Activated naive CD4-positive, alpha-beta T cell treated with anti-CD3 and anti-CD28 coated beads, Interleukin-2, amount 10 ng/mL, durations not matched to agents 7 days and 5 days (primary cell): Measurements from ENCODE around the gene PRPS1.
A peak's percentile ranks its signal among the peaks of the same experiment; 100 is the strongest.
"Not testable (repeated sequence)": the region's sequence is repeated elsewhere in the genome, so short reads cannot be mapped to it uniquely, and the experiment has no call there.

Experiments used
- CTCF ChIA-PET: fragments of 350-600 bp; sonication (Branson Sonifier 250); formaldehyde crosslinking; loops from one replicate; lab custom pipeline; 2021; ENCODE audit warnings: antibody characterized with exemption; lab: Charles Lee
- DNase-seq: peaks from one replicate; pipeline ENCODE4 v3.0.0-alpha.2; 2020
- H3K27ac Mint-ChIP-seq: one replicate; pipeline ENCODE4 v1.8.0; 2021; ENCODE audit warnings: mild to moderate bottlenecking, moderate library complexity, mixed read lengths
- H3K27me3 Mint-ChIP-seq: one replicate; pipeline ENCODE4 v1.8.0; 2021; ENCODE audit warnings: mild to moderate bottlenecking, mixed read lengths
- H3K36me3 Mint-ChIP-seq: one replicate; pipeline ENCODE4 v1.8.0; 2021; ENCODE audit warnings: mixed read lengths
- H3K4me1 Mint-ChIP-seq: one replicate; pipeline ENCODE4 v1.8.0; 2021; ENCODE audit warnings: mixed read lengths
- H3K4me3 Mint-ChIP-seq: one replicate; pipeline ENCODE4 v1.8.0; 2021; ENCODE audit warnings: mild to moderate bottlenecking, moderate library complexity, mixed read lengths
- H3K9me3 Mint-ChIP-seq: one replicate; pipeline ENCODE4 v1.8.0; 2021; ENCODE audit warnings: mixed read lengths

Gene PRPS1

DNA sequence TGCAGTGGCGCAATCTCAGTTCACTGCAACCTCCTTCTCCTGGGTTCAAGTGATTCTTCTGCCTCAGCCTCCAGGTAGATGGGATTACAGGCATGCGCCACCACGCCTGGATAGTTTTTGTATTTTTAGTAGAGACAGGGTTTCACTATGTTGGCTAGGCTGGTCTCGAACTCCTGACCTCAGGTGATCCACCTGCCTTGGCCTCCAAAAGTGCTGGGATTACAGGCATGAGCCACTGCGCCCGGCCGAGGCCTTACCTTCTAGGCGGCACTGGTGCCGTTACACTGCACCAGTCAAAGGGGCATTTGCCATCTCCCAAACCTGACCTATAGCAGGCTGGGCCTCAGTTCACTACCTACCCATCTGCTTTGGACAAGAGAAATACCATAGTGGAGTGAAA, 57.3 kb downstream of the PRPS1 start:
- H3K36me3 Mint-ChIP-seq, H3K9me3 Mint-ChIP-seq, H3K27ac Mint-ChIP-seq, DNase-seq, H3K4me3 Mint-ChIP-seq, H3K27me3 Mint-ChIP-seq, CTCF ChIA-PET: not testable (repeated sequence)
- peaks cover 30% of the 10 kb centered on the region for H3K4me1 Mint-ChIP-seq

DNA sequence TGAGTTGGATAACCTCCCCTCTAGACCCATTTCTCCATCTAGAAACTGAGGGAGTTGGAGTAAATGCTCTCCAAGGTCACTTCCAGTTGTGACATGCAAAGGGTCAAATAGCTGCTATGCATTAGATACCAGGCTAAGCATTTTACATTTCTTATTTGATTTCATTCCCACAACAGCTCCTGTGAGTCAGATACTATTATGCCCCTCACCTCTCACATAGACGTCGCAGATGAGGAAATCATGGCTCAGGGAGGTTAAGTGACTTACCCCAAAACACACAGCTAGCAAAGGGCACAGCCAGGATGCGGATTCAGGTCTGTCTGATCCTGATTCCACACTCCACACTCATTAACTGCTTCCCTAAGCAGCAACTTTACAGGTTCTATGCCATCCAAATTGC, 57.7 kb downstream of the PRPS1 start:
- Mint-ChIP-seq H3K27ac (no peak overlapping the region), H3K4me3 (no peak overlapping the region), H3K36me3 (no peaks in the 10 kb centered on the region), H3K4me1 (peaks cover 30% of the 10 kb centered on the region), H3K9me3 (no peaks in the 10 kb centered on the region), H3K27me3 (no peaks in the 10 kb centered on the region)
- CTCF ChIA-PET: no interaction called here
- DNase-seq: no peak

DNA sequence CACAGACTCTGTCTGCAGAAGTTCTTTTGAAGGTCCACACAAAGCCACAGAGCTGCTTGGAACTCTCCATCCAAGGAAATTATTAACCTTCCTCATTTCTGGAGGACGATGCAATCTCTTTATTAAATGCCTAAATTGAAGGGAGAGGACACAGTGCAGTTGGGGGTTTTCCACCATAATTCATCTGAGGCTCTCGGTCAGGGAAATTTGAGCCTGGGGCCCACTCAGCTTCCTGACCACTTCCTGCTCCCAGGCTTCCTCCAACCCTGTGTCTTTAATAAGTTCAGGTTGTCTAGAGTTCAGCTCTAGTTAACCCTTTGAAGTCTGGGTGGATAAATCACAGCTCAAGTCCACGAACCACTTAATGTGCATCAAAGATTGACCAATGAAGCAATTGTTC, 58.5 kb downstream of the PRPS1 start:
- Mint-ChIP-seq H3K4me3 (no peak overlapping the region), H3K27me3 (no peaks in the 10 kb centered on the region), H3K9me3 (no peaks in the 10 kb centered on the region), H3K27ac (no peak overlapping the region), H3K36me3 (no peaks in the 10 kb centered on the region), H3K4me1 (peaks cover 30% of the 10 kb centered on the region)
- DNase-seq: no peak
- CTCF ChIA-PET: no interaction called here

DNA sequence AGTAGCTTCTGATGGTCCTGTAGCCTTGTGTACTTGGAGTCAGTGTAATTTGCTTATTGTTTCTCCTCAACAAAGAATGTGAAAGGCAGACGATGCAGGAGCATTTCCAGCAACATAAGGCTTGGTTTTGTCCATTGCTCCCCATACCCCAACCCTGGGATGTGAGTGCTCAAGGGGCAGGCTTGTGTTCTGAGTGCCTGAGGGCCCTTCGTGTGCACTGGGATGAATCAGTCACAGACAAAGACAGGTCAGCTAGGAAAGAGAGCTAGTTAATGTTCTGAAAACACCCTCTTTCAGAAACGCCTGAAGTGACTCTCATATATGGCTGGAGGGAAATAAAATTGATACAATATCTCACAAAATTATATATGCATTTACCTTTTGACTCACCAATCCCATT, 59.1 kb downstream of the PRPS1 start:
- CTCF ChIA-PET: no interaction called here

DNA sequence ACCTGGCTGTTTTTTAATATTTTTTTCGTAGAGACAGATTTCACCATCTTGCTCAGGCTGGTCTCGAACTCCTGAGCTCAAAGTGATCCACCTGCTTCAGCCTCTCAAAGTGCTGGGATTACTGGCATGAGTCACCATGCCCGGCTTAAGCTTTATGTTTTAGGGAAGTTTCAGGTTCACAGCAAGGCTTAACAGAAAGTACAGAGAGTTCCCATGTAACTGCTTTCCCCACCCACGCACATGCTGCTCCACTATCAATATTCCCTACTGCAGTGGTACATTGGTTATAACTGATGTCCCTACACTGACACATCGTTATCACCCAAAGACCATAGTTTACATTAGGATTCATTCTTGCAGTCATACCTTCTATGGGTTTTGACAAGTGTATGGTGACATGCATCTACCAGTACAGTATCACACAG, 62.7 kb downstream of the PRPS1 start:
- H3K4me1 Mint-ChIP-seq: peaks cover 9% of the 10 kb centered on the region
- H3K27ac Mint-ChIP-seq: no peak overlapping the region
- no peaks in the 10 kb centered on the region for H3K36me3 Mint-ChIP-seq
- no peaks in the 10 kb centered on the region for H3K27me3 Mint-ChIP-seq
- H3K4me3 Mint-ChIP-seq: no peak overlapping the region
- no peak for DNase-seq
- CTCF ChIA-PET: no interaction called here
- H3K9me3 Mint-ChIP-seq: no peaks in the 10 kb centered on the region

More for the DNA sequence above, 59.1 kb downstream of the PRPS1 start:
- no peaks in the 10 kb centered on the region for H3K27me3 Mint-ChIP-seq
- H3K4me1 Mint-ChIP-seq: peaks cover 30% of the 10 kb centered on the region
- no peak for DNase-seq
- H3K4me3 Mint-ChIP-seq: no peak overlapping the region
- H3K9me3 Mint-ChIP-seq: no peaks in the 10 kb centered on the region
- H3K36me3 Mint-ChIP-seq: no peaks in the 10 kb centered on the region
- H3K27ac Mint-ChIP-seq: no peak overlapping the region

DNA sequence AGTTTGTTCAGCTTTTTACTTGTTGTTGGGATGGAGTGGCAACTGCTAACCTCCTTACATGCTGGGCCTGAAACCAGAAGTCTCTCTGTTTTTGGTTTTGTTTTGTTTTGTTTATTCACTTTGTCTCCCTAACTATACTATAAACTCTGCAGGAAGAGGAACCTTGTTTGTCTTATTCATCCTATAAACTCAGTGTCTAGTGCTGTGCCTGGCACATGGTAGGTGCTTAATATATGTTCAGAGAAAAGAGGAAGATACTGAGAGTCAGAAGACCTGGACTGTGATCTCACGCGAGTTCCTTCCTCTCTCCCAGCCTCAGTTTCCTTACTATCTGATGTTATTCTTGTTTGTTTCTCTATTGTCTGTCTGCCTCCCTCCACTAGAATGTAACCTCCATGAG, 71.3 kb downstream of the PRPS1 start:
- Mint-ChIP-seq H3K36me3 (no peaks in the 10 kb centered on the region), H3K9me3 (no peaks in the 10 kb centered on the region), H3K4me3 (no peak overlapping the region), H3K27me3 (peaks cover 9% of the 10 kb centered on the region), H3K27ac (peak overlapping the region; percentile 52), H3K4me1 (peaks cover 12% of the 10 kb centered on the region)
- DNase-seq: no peak
- CTCF ChIA-PET: interaction anchor here (1.0 kb wide), 1 partner anchor 16 kb away, joined by 3 read pairs; no protein-coding TSS in a partner anchor

DNA sequence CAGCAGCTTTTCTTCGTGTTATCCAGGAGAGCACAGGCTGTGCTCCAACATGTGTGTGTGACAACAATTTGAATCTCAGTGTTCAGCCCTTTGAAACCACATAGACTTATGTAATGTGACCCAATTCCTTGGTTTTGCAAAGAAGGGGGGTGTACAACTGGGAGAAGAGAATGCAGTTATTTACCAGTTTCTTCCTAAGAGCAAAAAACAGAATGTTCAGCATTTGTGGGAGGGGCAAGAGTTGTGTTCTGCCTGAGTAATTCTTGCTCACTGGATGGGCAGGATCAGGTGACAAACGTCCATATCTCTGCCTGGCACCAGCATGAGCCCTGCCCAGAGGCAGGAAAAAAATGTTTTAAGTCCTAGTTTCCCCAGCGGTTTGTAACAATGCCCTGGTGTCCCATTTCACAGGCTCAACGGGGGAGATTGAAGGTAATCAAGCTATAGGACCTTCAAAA, 72.0 kb downstream of the PRPS1 start:
- Mint-ChIP-seq H3K9me3 (no peaks in the 10 kb centered on the region), H3K36me3 (no peaks in the 10 kb centered on the region), H3K4me1 (peaks cover 12% of the 10 kb centered on the region), H3K27me3 (peaks cover 9% of the 10 kb centered on the region), H3K4me3 (no peak overlapping the region), H3K27ac (no peak overlapping the region)
- DNase-seq: no peak
- CTCF ChIA-PET: no interaction called here
